H1 (cell line): ENCODE results near the gene CR2. TPM values are rescaled to one million over a fixed set of nuclear protein-coding genes. Genes with fewer than 3 reads are reported as not detected.

ENCODE experiments used
- CTCF ChIA-PET: fragments of 300-600 bp; sonication (Branson Sonifier 250); formaldehyde crosslinking; loops from one replicate; lab custom pipeline; 2021; ENCODE audit not compliant: partially characterized antibody; lab: Charles Lee
- POLR2A ChIA-PET: fragments of 300-600 bp; sonication (Branson Sonifier 250); formaldehyde crosslinking; loops from one replicate; lab custom pipeline; 2021; ENCODE audit warnings: inconsistent platforms; ENCODE audit not compliant: partially characterized antibody; lab: Charles Lee
- DNase-seq, 2 experiments: peaks; one replicate each; pipeline versions ENCODE4 v3.0.0 to v3.0.0-alpha.2; 2010 to 2022; ENCODE audit warnings: low spot score in 2 of 2, low read depth in 1 of 2, mixed read lengths in 1 of 2
- FAIRE-seq: peaks from 2 replicates; lab custom pipeline; 2011; peaks lifted over from hg19 to GRCh38; lab: Jason Lieb, UNC
- H2AFZ ChIP-seq: 2 replicates; pipeline ENCODE4 v1.8.1; 2012; ENCODE audit warnings: low read length, inconsistent platforms
- H2AK5ac ChIP-seq: 2 replicates; pipeline ENCODE4 v1.6.1; 2013; ENCODE audit warnings: low read depth, low read length
- H2BK120ac ChIP-seq: replicated peaks from 2 replicates; pipeline ENCODE3; 2013; ENCODE audit warnings: low read depth, low read length, inconsistent platforms
- H2BK12ac ChIP-seq: 2 replicates; pipeline ENCODE4 v1.6.1; 2013; ENCODE audit warnings: low read depth, low read length
- H2BK15ac ChIP-seq: 2 replicates; pipeline ENCODE4 v1.6.1; 2013; ENCODE audit warnings: low read length
- H2BK20ac ChIP-seq: 2 replicates; pipeline ENCODE4 v1.6.1; 2013; ENCODE audit warnings: low read length
- H2BK5ac ChIP-seq: 2 replicates; pipeline ENCODE4 v1.6.1; 2013; ENCODE audit warnings: low read depth, low read length
- H3K14ac ChIP-seq: 2 replicates; pipeline ENCODE4 v1.6.1; 2013; ENCODE audit warnings: inconsistent platforms; ENCODE audit not compliant: insufficient read length
- H3K18ac ChIP-seq: 2 replicates; pipeline ENCODE4 v1.6.1; 2013; ENCODE audit warnings: low read length; ENCODE audit errors: extremely low read depth
- H3K23ac ChIP-seq: 2 replicates; pipeline ENCODE4 v1.6.1; 2013; ENCODE audit warnings: inconsistent platforms; ENCODE audit not compliant: insufficient read length
- H3K23me2 ChIP-seq: 2 replicates; pipeline ENCODE4 v1.6.1; 2013; ENCODE audit warnings: low read depth, low read length
- H3K27ac ChIP-seq: 2 replicates; pipeline ENCODE4 v1.6.1; 2011; ENCODE audit warnings: low read depth, low read length, inconsistent platforms
- H3K27me3 ChIP-seq, 4 experiments: replicated peaks in 1 of 4; 1 replicate in 1 of 4; 2 replicates in 3 of 4; pipeline versions ENCODE4 v1.6.1 to v1.8.1; 2011 to 2013; ENCODE audit warnings: low read length in 3 of 4, mild to moderate bottlenecking in 3 of 4, inconsistent platforms in 2 of 4, mixed read lengths in 2 of 4, moderate library complexity in 1 of 4; ENCODE audit not compliant: control insufficient read depth in 3 of 4, insufficient read depth in 3 of 4; ENCODE audit errors: extremely low read depth in 1 of 4
- H3K36me3 ChIP-seq, 4 experiments: 2 replicates each; pipeline versions ENCODE4 v1.6.1 to v1.8.1; 2011 to 2013; ENCODE audit warnings: mild to moderate bottlenecking in 4 of 4, low read length in 3 of 4, moderate library complexity in 2 of 4, control low read depth in 1 of 4, inconsistent platforms in 1 of 4; ENCODE audit not compliant: insufficient read depth in 4 of 4, control insufficient read depth in 2 of 4
- H3K4ac ChIP-seq: replicated peaks from 2 replicates; pipeline ENCODE3; 2013; ENCODE audit warnings: low read length, low read depth, mixed read lengths, inconsistent platforms; ENCODE audit not compliant: insufficient read length
- H3K4me1 ChIP-seq, 4 experiments: replicated peaks in 1 of 4; 1 replicate in 1 of 4; 2 replicates in 3 of 4; pipeline versions ENCODE4 v1.6.1 to v1.8.1; 2011 to 2013; ENCODE audit warnings: low read length in 3 of 4, inconsistent platforms in 2 of 4, mixed read lengths in 1 of 4; ENCODE audit not compliant: insufficient read depth in 4 of 4, control insufficient read depth in 3 of 4
- H3K4me2 ChIP-seq, 2 experiments: 2 replicates each; pipeline versions ENCODE4 v1.6.1 to v1.8.1; 2011 to 2013; ENCODE audit warnings: low read depth in 2 of 2, low read length in 2 of 2, control low read depth in 1 of 2, inconsistent platforms in 1 of 2, mild to moderate bottlenecking in 1 of 2; ENCODE audit not compliant: insufficient read depth in 1 of 2
- H3K4me3 ChIP-seq, 4 experiments: fragments of 200-600, 300-600 bp in 1 of 4; sonication (generic), shearing (Covaris generic), sonication (Bioruptor Twin) in 1 of 4; 2 replicates each; pipeline versions ENCODE4 v1.5.1 to v1.8.1; 2011 to 2016; ENCODE audit warnings: low read length in 4 of 4, low read depth in 3 of 4, control low read depth in 2 of 4, inconsistent platforms in 2 of 4, mild to moderate bottlenecking in 2 of 4, mixed read lengths in 1 of 4, moderate library complexity in 1 of 4; ENCODE audit not compliant: insufficient read depth in 2 of 4; ENCODE audit errors: extremely low read depth in 1 of 4
- H3K56ac ChIP-seq: replicated peaks from 2 replicates; pipeline ENCODE3; 2013; ENCODE audit warnings: low read depth, mild to moderate bottlenecking, mixed read lengths, low read length, inconsistent platforms; ENCODE audit not compliant: insufficient read length
- H3K79me1 ChIP-seq: 2 replicates; pipeline ENCODE4 v1.6.1; 2013; ENCODE audit warnings: low read depth, low read length, control low read depth
- H3K79me2 ChIP-seq, 2 experiments: 2 replicates each; pipeline versions ENCODE4 v1.6.1 to v1.8.1; 2012 to 2013; ENCODE audit warnings: low read length in 2 of 2, mild to moderate bottlenecking in 2 of 2, inconsistent platforms in 1 of 2; ENCODE audit not compliant: insufficient read depth in 2 of 2, control insufficient read depth in 1 of 2
- H3K9ac ChIP-seq, 4 experiments: replicated peaks in 1 of 4; 1 replicate in 1 of 4; 2 replicates in 3 of 4; pipeline versions ENCODE4 v1.6.1 to v1.8.1; 2011 to 2013; ENCODE audit warnings: low read depth in 3 of 4, low read length in 3 of 4, control low read depth in 2 of 4, mild to moderate bottlenecking in 2 of 4, moderate library complexity in 2 of 4, inconsistent platforms in 1 of 4; ENCODE audit errors: extremely low read depth in 1 of 4
- H3K9me3 ChIP-seq, 2 experiments: 2 replicates each; pipeline versions ENCODE4 v1.6.1 to v1.8.1; 2012 to 2013; ENCODE audit warnings: mild to moderate bottlenecking in 2 of 2, moderate library complexity in 2 of 2, control low read depth in 1 of 2, inconsistent platforms in 1 of 2, low read depth in 1 of 2, low read length in 1 of 2, mixed read lengths in 1 of 2; ENCODE audit not compliant: insufficient read depth in 2 of 2
- H4K20me1 ChIP-seq, 2 experiments: replicated peaks in 1 of 2; 2 replicates each; pipeline versions ENCODE3 to v1.8.1; 2011 to 2013; ENCODE audit warnings: inconsistent platforms in 2 of 2, low read length in 2 of 2, mild to moderate bottlenecking in 1 of 2; ENCODE audit not compliant: insufficient read depth in 2 of 2, control insufficient read depth in 1 of 2
- H4K5ac ChIP-seq: 2 replicates; pipeline ENCODE4 v1.6.1; 2013; ENCODE audit warnings: low read length, low read depth, mixed read lengths, inconsistent platforms; ENCODE audit not compliant: insufficient read length
- H4K8ac ChIP-seq: 2 replicates; pipeline ENCODE4 v1.8.0; 2013; ENCODE audit warnings: mild to moderate bottlenecking, moderate library complexity, low read length, inconsistent platforms; ENCODE audit not compliant: insufficient read depth; ENCODE audit errors: extremely low read depth
- H4K91ac ChIP-seq: replicated peaks from 2 replicates; pipeline ENCODE3; 2013; ENCODE audit warnings: low read length, mixed read lengths, inconsistent platforms; ENCODE audit not compliant: insufficient read length
- RAD21 ChIP-seq, 2 experiments: IDR thresholded peaks in 1 of 2; conservative IDR thresholded peaks in 1 of 2; 2 replicates each; pipeline ENCODE4 v1.6.1; 2011; ENCODE audit warnings: low read depth in 2 of 2, low read length in 2 of 2, improper control_type of control experiment in 1 of 2, inconsistent platforms in 1 of 2, mild to moderate bottlenecking in 1 of 2, moderate library complexity in 1 of 2
- SP4 ChIP-seq: IDR thresholded peaks from 2 replicates; pipeline ENCODE4 v1.6.1; 2012; ENCODE audit warnings: low read length, inconsistent platforms
- polyA plus RNA-seq, 7 experiments: library from polyadenylated mRNA; depleted of rRNA in 3 of 7; stranded (reverse) in 5 of 7; unstranded in 2 of 7; fragments of >200 nt in 5 of 7; fragments of 200-250 nt in 2 of 7; gene quantifications; 1 replicate in 5 of 7; 2 replicates in 1 of 7; 4 replicates in 1 of 7; pipeline versions ENCODE4 v1.2.1 to v1.2.3, GENCODE V29; 2011 to 2013; ENCODE audit warnings: missing spikeins in 2 of 7, mixed read lengths in 2 of 7
- total RNA-seq: library from RNA; stranded (reverse); fragmentation: NEBNext Ultra II Directional; extraction: Animal tissue kit (Norgen Biotek cat#: 25700); gene quantifications from 2 replicates; pipeline ENCODE4 v1.2.1, GENCODE V29; 2021

CR2 gene
- total and polyA plus RNA-seq, 2 of the 8 experiments (the other 6 are each of a cell fraction or from before 2014, with no cell fraction given) = 1.7 to 3.0 TPM

- Histone ChIP-seq H4K5ac (no peak overlapping the region), H3K36me3 (no peaks in the 10 kb centered on the region), H3K56ac (no peak overlapping the region), H3K9me3 (no peaks in the 10 kb centered on the region), H2BK15ac (no peak overlapping the region), H3K18ac (no peak overlapping the region), H3K23me2 (no peaks in the 10 kb centered on the region), H3K27me3 (no peaks in the 10 kb centered on the region), H3K14ac (no peak overlapping the region), H3K27ac (no peak overlapping the region), H3K4me2 (no peak overlapping the region), H4K91ac (no peak overlapping the region), H3K4ac (no peak overlapping the region), H2BK12ac (no peak overlapping the region), H3K4me1 (no peaks in the 10 kb centered on the region), H3K79me2 (no peaks in the 10 kb centered on the region), H3K23ac (no peak overlapping the region), H3K9ac (no peak overlapping the region), H2AK5ac (no peak overlapping the region), H4K20me1 (no peaks in the 10 kb centered on the region), H3K4me3 (no peak overlapping the region), H2BK20ac (no peak overlapping the region), H2BK120ac (no peak overlapping the region), H2BK5ac (no peak overlapping the region), H2AFZ (no peak overlapping the region), H3K79me1 (no peaks in the 10 kb centered on the region), H4K8ac (no peak overlapping the region)
- FAIRE-seq (no peak), DNase-seq (no peak)
- TF ChIP-seq RAD21 (IDR thresholded peaks at IDR 0.05 in 1 of 2, conservative IDR thresholded peaks at IDR 0.05 in 1 of 2; ENCODE audit: low read depth in 2 of 2, low read length in 2 of 2) (no peak), SP4 (no peak)
- ChIA-PET POLR2A (interaction anchor here (1.0 kb wide), 1 partner anchor 8 kb away, joined by 4 read pairs; no protein-coding TSS in a partner anchor), CTCF (interaction anchor here (0.6 to 1.1 kb wide), 2 partner anchors 9 to 37 kb away, joined by 3 to 4 read pairs; partner anchors contain the start of gene CR2)
Observed at GRCh38 chr1:207463021-207463420, 8.9 kb downstream of the CR2 start.
